ENCODE measurements around the gene DPCD.

DNA sequence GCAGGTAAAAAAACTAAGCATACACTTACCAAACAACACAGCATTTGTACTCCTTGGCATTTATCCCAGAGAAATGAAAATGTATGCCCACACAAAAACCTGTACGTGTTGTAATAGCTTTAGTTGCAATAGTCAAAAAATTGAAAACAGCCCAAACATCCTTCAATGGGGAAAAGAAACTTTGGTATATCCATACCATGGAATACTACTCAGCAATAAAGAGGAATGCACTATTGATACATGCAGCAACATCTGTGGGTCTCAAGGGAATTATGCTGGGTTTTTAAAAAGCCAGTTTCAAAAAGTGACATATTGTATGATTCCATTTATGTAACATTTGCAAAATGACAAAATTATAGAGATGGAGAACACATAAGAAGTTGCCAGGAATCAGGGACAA, 35.4 kb downstream of the DPCD start:
- TF ChIP-seq, protein P1, sequence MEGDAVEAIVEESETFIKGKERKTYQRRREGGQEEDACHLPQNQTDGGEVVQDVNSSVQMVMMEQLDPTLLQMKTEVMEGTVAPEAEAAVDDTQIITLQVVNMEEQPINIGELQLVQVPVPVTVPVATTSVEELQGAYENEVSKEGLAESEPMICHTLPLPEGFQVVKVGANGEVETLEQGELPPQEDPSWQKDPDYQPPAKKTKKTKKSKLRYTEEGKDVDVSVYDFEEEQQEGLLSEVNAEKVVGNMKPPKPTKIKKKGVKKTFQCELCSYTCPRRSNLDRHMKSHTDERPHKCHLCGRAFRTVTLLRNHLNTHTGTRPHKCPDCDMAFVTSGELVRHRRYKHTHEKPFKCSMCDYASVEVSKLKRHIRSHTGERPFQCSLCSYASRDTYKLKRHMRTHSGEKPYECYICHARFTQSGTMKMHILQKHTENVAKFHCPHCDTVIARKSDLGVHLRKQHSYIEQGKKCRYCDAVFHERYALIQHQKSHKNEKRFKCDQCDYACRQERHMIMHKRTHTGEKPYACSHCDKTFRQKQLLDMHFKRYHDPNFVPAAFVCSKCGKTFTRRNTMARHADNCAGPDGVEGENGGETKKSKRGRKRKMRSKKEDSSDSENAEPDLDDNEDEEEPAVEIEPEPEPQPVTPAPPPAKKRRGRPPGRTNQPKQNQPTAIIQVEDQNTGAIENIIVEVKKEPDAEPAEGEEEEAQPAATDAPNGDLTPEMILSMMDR (IDR thresholded peaks at IDR 0.05), result no peak
- TF ChIP-seq POLR2A (IDR thresholded peaks at IDR 0.05), result no peak
